Trophoblast cell (in vitro differentiated cells and primary cell): ENCODE results near the gene UBA1.

Experiments
- DNase-seq, 2 donors: peaks; one replicate each; pipeline ENCODE4 v3.0.0-alpha.2; 2016
- H2AFZ ChIP-seq: 2 replicates; pipeline ENCODE4 v1.6.1; 2013; ENCODE audit warnings: low read length, moderate library complexity, mild to moderate bottlenecking; ENCODE audit not compliant: insufficient read depth, poor library complexity
- H2AK5ac ChIP-seq: 2 replicates; pipeline ENCODE4 v1.6.1; 2013; ENCODE audit warnings: mild to moderate bottlenecking, low read length
- H2BK120ac ChIP-seq: 2 replicates; pipeline ENCODE4 v1.6.1; 2013; ENCODE audit warnings: low read length, mild to moderate bottlenecking, moderate library complexity; ENCODE audit not compliant: insufficient read depth, poor library complexity
- H2BK12ac ChIP-seq: 2 replicates; pipeline ENCODE4 v1.6.1; 2013; ENCODE audit warnings: mild to moderate bottlenecking, low read length, moderate library complexity
- H2BK5ac ChIP-seq: 2 replicates; pipeline ENCODE4 v1.6.1; 2013; ENCODE audit warnings: low read length, low read depth, moderate library complexity, mild to moderate bottlenecking; ENCODE audit not compliant: poor library complexity
- H3K14ac ChIP-seq: 2 replicates; pipeline ENCODE4 v1.6.1; 2013; ENCODE audit warnings: mild to moderate bottlenecking, low read length
- H3K18ac ChIP-seq: 2 replicates; pipeline ENCODE4 v1.6.1; 2013; ENCODE audit warnings: mild to moderate bottlenecking, low read length
- H3K23ac ChIP-seq: 2 replicates; pipeline ENCODE4 v1.6.1; 2013; ENCODE audit warnings: low read length
- H3K27ac ChIP-seq: 2 replicates; pipeline ENCODE4 v1.5.1; 2013; ENCODE audit warnings: low read depth, mild to moderate bottlenecking, inconsistent platforms, low read length, moderate library complexity
- H3K27me3 ChIP-seq: 2 replicates; pipeline ENCODE4 v1.6.1; 2013; ENCODE audit warnings: inconsistent platforms, mild to moderate bottlenecking, low read length, moderate library complexity; ENCODE audit not compliant: insufficient read depth
- H3K36me3 ChIP-seq, 2 experiments: 1 replicate in 1 of 2; 2 replicates in 1 of 2; pipeline ENCODE4 v1.6.1; 2013; ENCODE audit warnings: low read length in 2 of 2, mild to moderate bottlenecking in 2 of 2, moderate library complexity in 1 of 2; ENCODE audit not compliant: insufficient read depth in 2 of 2, control insufficient read depth in 1 of 2
- H3K4ac ChIP-seq: 2 replicates; pipeline ENCODE4 v1.6.1; 2013; ENCODE audit warnings: low read depth, mild to moderate bottlenecking, low read length, moderate library complexity
- H3K4me1 ChIP-seq, 2 experiments: 1 replicate in 1 of 2; 2 replicates in 1 of 2; pipeline ENCODE4 v1.6.1; 2013; ENCODE audit warnings: low read length in 2 of 2, mild to moderate bottlenecking in 2 of 2, moderate library complexity in 1 of 2; ENCODE audit not compliant: insufficient read depth in 2 of 2, control insufficient read depth in 1 of 2
- H3K4me2 ChIP-seq: 2 replicates; pipeline ENCODE4 v1.6.1; 2013; ENCODE audit warnings: inconsistent platforms, mild to moderate bottlenecking, low read length, moderate library complexity
- H3K4me3 ChIP-seq: 2 replicates; pipeline ENCODE4 v1.5.1; 2013; ENCODE audit warnings: mild to moderate bottlenecking, low read depth, low read length, inconsistent platforms
- H3K79me1 ChIP-seq: one replicate; pipeline ENCODE4 v1.6.1; 2013; ENCODE audit warnings: low read length
- H3K79me2 ChIP-seq: 2 replicates; pipeline ENCODE4 v1.6.1; 2013; ENCODE audit warnings: low read length, mild to moderate bottlenecking; ENCODE audit not compliant: control insufficient read depth, insufficient read depth, poor library complexity
- H3K9ac ChIP-seq: 2 replicates; pipeline ENCODE4 v1.6.1; 2013; ENCODE audit warnings: mild to moderate bottlenecking, low read length
- H3K9me3 ChIP-seq: 2 replicates; pipeline ENCODE4 v1.6.1; 2013; ENCODE audit warnings: low read depth, mild to moderate bottlenecking, control low read depth, inconsistent platforms, low read length; ENCODE audit not compliant: insufficient read depth
- H4K12ac ChIP-seq: 2 replicates; pipeline ENCODE4 v1.6.1; 2013; ENCODE audit warnings: low read depth, mild to moderate bottlenecking, low read length, moderate library complexity
- H4K8ac ChIP-seq: 2 replicates; pipeline ENCODE4 v1.6.1; 2013; ENCODE audit warnings: low read depth, mild to moderate bottlenecking, low read length, moderate library complexity
- H4K91ac ChIP-seq: one replicate; pipeline ENCODE4 v1.6.1; 2013; ENCODE audit warnings: low read depth, mild to moderate bottlenecking, low read length, moderate library complexity
- WGBS: extraction: QIAGEN DNeasy Blood & Tissue Kit; methylation state at CpG from one replicate; pipeline ENCODE4 v1.1.7; 2013; ENCODE audit warnings: missing lambda C conversion rate; ENCODE audit not compliant: insufficient read length, insufficient coverage; ENCODE audit errors: extremely low coverage; 5-methylcytosine and 5-hydroxymethylcytosine counted together

Gene UBA1

GRCh38 chrX:47171996-47172395, 21.6 kb upstream of the UBA1 start:
- H2AK5ac ChIP-seq = no peak overlapping the region
- no peaks in the 10 kb centered on the region for H3K9me3 ChIP-seq
- H3K14ac ChIP-seq = no peak overlapping the region
- H2BK5ac ChIP-seq = no peak overlapping the region
- no peak overlapping the region for H4K91ac ChIP-seq
- H3K27ac ChIP-seq = no peak overlapping the region
- H3K18ac ChIP-seq = no peak overlapping the region
- H3K9ac ChIP-seq = no peak overlapping the region
- no peaks in the 10 kb centered on the region for H3K4me1 ChIP-seq
- no peak overlapping the region for H4K8ac ChIP-seq
- H3K4me3 ChIP-seq = no peak overlapping the region
- no CpG with 5 or more reads among the region's 2 CpGs for WGBS
- no peaks in the 10 kb centered on the region for H3K79me2 ChIP-seq
- H2AFZ ChIP-seq = no peak overlapping the region
- no peaks in the 10 kb centered on the region for H3K79me1 ChIP-seq
- H3K36me3 ChIP-seq = peaks cover 74 to 77% of the 10 kb centered on the region in 2 experiments
- H3K4me2 ChIP-seq = no peak overlapping the region
- H2BK120ac ChIP-seq = no peak overlapping the region
- H3K23ac ChIP-seq = no peak overlapping the region
- no peak overlapping the region for H3K4ac ChIP-seq
- H2BK12ac ChIP-seq = no peak overlapping the region
- no peak for DNase-seq
- H3K27me3 ChIP-seq = no peaks in the 10 kb centered on the region
- no peak overlapping the region for H4K12ac ChIP-seq

DNA sequence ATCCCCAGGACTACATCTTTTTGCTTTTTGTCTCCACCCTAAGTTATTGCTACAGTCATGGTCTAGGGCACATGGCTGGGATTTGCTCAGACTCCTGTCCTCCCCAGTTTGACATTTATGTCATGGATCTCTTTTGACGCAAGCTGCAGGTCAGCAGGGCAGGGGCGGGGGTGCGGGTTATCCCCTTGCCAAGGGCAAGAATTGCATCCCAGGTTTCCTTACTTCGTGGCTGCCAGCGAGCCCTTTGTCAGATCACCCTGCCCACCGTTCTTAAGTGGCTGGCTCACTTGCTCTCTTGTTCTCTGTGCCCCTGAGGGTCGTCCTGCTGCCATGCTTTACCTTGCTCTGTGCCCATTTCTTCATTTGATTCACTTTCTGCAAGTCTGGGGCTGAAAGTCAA, 21.1 kb upstream of the UBA1 start:
- Histone ChIP-seq H2BK120ac (no peak overlapping the region), H3K79me1 (no peaks in the 10 kb centered on the region), H2AFZ (no peak overlapping the region), H3K4me2 (no peak overlapping the region), H3K9ac (no peak overlapping the region), H4K91ac (no peak overlapping the region), H3K23ac (no peak overlapping the region), H3K14ac (no peak overlapping the region), H2BK12ac (no peak overlapping the region), H2BK5ac (no peak overlapping the region), H3K27ac (no peak overlapping the region), H3K4ac (no peak overlapping the region), H4K8ac (no peak overlapping the region), H3K4me1 (no peaks in the 10 kb centered on the region), H2AK5ac (no peak overlapping the region), H3K36me3 (peaks cover 77 to 80% of the 10 kb centered on the region in 2 experiments), H4K12ac (no peak overlapping the region), H3K79me2 (no peaks in the 10 kb centered on the region), H3K27me3 (no peaks in the 10 kb centered on the region), H3K4me3 (no peak overlapping the region), H3K18ac (no peak overlapping the region), H3K9me3 (no peaks in the 10 kb centered on the region)
- no peak for DNase-seq
- WGBS = no CpG with 5 or more reads among the region's 7 CpGs

- no peak overlapping the region for H4K8ac ChIP-seq
- H4K91ac ChIP-seq = no peak overlapping the region
- no peak overlapping the region for H2BK5ac ChIP-seq
- H2BK12ac ChIP-seq = no peak overlapping the region
- no peaks in the 10 kb centered on the region for H3K27me3 ChIP-seq
- no peak overlapping the region for H2BK120ac ChIP-seq
- H2AFZ ChIP-seq = no peak overlapping the region
- H3K18ac ChIP-seq = no peak overlapping the region
- H3K4me1 ChIP-seq = no peaks in the 10 kb centered on the region
- no peak overlapping the region for H3K14ac ChIP-seq
- H4K12ac ChIP-seq = no peak overlapping the region
- no peak overlapping the region for H3K4me3 ChIP-seq
- peaks cover 83 to 86% of the 10 kb centered on the region in 2 experiments for H3K36me3 ChIP-seq
- no peaks in the 10 kb centered on the region for H3K79me2 ChIP-seq
- H3K9ac ChIP-seq = no peak overlapping the region
- no peaks in the 10 kb centered on the region for H3K9me3 ChIP-seq
- H3K27ac ChIP-seq = no peak overlapping the region
- H3K23ac ChIP-seq = no peak overlapping the region
- DNase-seq = no peak
- H2AK5ac ChIP-seq = no peak overlapping the region
- WGBS = no CpG with 5 or more reads among the region's 18 CpGs
- no peak overlapping the region for H3K4me2 ChIP-seq
- no peak overlapping the region for H3K4ac ChIP-seq
- H3K79me1 ChIP-seq = no peaks in the 10 kb centered on the region
These were observed 20.4 kb upstream of the UBA1 start for GRCh38 chrX:47172971-47173792.

GRCh38 chrX:47174376-47174775, 19.3 kb upstream of the UBA1 start:
- H3K4me2 ChIP-seq = no peak overlapping the region
- H3K4me3 ChIP-seq = no peak overlapping the region
- WGBS = no CpG with 5 or more reads among the region's 12 CpGs
- no peak overlapping the region for H3K9ac ChIP-seq
- no peak overlapping the region for H4K91ac ChIP-seq
- H3K18ac ChIP-seq = no peak overlapping the region
- no peak overlapping the region for H2AK5ac ChIP-seq
- H4K12ac ChIP-seq = no peak overlapping the region
- H3K4me1 ChIP-seq = no peaks in the 10 kb centered on the region
- no peak overlapping the region for H3K27ac ChIP-seq
- peaks cover 89 to 92% of the 10 kb centered on the region in 2 experiments for H3K36me3 ChIP-seq
- H3K79me2 ChIP-seq = no peaks in the 10 kb centered on the region
- H2BK12ac ChIP-seq = no peak overlapping the region
- no peaks in the 10 kb centered on the region for H3K79me1 ChIP-seq
- no peaks in the 10 kb centered on the region for H3K9me3 ChIP-seq
- H3K14ac ChIP-seq = no peak overlapping the region
- H3K27me3 ChIP-seq = no peaks in the 10 kb centered on the region
- H2BK5ac ChIP-seq = no peak overlapping the region
- H3K23ac ChIP-seq = no peak overlapping the region
- H4K8ac ChIP-seq = no peak overlapping the region
- no peak overlapping the region for H2AFZ ChIP-seq
- H2BK120ac ChIP-seq = no peak overlapping the region
- no peak overlapping the region for H3K4ac ChIP-seq
- DNase-seq = no peak
